GM10266 (cell line): Measurements from ENCODE around the gene CBFA2T2.

Experiments
- DNase-seq: peaks from one replicate; pipeline ENCODE4 v3.0.0; 2012; ENCODE audit errors: extremely low spot score
- TF ChIP-seq, protein P1 (sequence below): IDR thresholded peaks from 2 replicates; pipeline ENCODE4 v1.5.1; 2012; ENCODE audit warnings: mild to moderate bottlenecking, low read depth; ENCODE audit not compliant: control insufficient read depth, insufficient read depth; ENCODE audit errors: missing control alignments

The CBFA2T2 gene

DNA sequence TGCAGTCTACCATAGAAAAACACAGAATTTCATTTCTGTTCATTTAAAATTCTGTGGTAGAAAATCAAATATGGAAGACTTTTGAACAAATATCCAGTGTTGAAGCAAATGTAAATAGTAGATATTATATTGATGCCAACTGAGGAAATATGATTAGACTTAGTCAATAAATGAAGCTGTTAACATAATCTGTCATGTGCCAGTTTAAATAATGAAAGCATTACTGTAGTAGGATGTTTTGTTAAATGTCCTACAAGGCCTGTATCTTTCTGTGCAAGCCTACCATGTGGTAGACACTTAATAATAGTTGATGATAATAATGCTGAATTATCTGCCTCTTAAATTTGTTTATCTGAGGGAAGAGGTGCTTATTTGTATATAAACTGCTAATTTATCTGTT lies 55.9 kb downstream of the CBFA2T2 start:
- TF ChIP-seq, protein P1, sequence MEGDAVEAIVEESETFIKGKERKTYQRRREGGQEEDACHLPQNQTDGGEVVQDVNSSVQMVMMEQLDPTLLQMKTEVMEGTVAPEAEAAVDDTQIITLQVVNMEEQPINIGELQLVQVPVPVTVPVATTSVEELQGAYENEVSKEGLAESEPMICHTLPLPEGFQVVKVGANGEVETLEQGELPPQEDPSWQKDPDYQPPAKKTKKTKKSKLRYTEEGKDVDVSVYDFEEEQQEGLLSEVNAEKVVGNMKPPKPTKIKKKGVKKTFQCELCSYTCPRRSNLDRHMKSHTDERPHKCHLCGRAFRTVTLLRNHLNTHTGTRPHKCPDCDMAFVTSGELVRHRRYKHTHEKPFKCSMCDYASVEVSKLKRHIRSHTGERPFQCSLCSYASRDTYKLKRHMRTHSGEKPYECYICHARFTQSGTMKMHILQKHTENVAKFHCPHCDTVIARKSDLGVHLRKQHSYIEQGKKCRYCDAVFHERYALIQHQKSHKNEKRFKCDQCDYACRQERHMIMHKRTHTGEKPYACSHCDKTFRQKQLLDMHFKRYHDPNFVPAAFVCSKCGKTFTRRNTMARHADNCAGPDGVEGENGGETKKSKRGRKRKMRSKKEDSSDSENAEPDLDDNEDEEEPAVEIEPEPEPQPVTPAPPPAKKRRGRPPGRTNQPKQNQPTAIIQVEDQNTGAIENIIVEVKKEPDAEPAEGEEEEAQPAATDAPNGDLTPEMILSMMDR = no peak
- DNase-seq = no peak

DNA sequence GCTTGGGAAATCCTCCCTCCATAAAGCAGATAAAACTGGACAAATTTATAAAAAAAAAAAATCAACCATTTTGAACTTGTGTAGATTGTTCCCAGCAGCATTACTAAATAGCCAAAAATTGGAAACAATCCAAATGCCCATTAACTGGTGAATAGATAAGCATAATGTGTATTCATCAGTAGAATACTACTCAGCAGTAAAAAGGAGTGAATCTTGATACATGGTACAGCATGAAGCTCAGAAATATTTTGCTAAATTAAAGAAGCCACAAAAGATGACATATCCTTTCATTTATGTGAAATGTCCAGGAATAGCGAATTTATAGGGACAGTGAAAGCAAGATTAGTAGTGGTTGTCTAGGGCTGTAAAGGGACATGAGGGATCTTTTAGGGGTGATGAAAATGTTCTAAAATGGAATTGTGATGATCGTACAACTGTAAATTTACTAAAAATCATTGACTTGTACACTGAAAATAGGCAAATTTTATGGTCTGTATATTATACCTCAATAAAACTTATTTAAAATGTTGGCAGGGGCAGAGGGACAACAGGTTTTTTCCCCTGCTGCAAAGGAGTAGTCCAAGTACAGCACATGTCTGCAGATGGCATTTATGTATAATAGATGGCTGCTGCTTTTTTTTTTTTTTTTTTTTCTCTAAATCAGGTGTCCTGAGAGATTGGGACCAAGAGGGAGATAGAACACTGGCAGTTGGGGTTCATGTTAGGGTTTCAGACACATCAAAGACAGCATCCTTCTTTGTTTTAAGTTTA lies 59.5 kb downstream of the CBFA2T2 start:
- TF ChIP-seq, protein P1 = no peak
- DNase-seq = no peak

DNA sequence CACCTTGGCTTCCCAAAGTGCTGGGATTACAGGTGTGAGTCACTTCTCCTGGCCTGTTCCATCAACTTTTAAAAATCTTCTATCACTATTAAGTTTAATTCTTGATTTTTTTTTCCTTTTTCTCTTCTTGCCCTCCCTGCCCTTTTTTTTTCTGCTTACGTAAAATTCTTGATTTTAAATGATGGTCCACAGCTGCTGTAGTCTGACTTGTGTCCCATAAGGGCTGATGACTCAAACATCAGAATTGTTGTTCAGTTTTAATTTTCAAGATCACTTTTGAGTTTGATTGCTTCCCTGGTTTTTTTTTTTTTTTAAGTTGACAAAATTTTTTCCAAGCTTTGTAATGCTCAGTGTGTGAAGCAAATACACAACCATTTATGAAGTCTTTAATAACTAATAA lies 61.9 kb downstream of the CBFA2T2 start:
- no peak for DNase-seq

DNA sequence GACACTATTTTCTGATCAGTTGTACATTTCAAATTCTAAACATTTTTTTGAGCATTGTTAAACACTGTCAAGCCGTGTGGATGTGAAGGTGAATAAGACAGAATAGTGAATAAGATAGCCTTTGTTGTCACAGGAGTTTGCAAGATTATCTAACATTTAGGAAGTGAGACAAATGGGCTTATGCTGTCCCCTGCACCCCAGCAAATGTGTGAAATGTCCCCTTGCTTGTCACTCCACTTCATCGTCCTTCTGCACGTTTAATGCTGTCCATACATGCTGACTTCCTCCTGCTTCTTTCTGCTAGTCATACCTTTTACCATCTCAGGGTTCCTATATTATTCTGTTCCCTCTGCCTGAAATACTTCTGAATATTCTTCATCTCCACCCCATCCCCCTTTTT lies 62.6 kb downstream of the CBFA2T2 start:
- no peak for DNase-seq
- TF ChIP-seq, protein P1 = no peak

More for the DNA sequence above, 61.9 kb downstream of the CBFA2T2 start:
- TF ChIP-seq, protein P1 = no peak

DNA sequence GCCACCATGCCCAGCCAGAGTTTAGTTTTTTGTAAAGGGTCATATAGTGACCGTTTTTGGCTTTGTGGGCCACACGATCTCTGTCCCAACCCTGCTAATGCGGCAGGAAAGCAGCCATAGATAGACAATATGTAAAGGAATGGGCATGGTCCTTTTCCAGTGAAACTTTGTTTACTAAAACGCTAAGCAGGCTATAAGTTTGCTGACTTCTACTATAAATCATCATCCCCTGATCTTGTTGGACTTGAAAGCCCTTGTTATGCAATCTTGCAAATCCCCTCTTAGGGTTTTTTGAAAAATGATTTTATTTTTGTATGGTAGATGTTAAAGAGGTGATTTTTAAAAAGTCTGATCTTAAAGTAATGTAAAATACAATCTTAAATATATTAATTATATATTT lies 63.6 kb downstream of the CBFA2T2 start:
- TF ChIP-seq, protein P1 = no peak
- DNase-seq = no peak

DNA sequence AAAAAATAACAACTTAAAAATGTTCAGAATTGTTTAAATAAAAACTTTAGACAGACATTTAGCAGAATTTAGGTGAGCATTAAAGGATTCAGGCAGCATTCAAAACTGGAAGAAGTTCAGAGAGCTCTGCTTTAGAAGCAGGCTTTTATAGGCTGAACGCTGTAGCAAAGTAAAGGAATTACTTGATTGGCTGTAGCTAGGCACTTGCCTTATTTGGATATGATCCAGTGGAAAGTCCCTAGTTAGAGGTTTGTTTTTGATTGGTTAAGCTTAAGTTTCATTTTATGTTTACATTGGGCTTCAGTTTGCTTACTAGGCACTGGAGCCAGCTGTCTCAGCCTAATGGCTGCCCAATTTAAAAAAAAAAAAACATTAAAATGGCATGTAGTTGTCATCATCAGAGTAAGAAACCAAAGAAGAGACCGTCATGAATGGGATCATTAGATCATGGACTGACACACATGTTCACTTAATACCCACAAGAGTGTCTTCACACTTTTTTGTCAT lies 65.1 kb downstream of the CBFA2T2 start:
- TF ChIP-seq, protein P1 = no peak
- DNase-seq = peak; percentile 80

DNA sequence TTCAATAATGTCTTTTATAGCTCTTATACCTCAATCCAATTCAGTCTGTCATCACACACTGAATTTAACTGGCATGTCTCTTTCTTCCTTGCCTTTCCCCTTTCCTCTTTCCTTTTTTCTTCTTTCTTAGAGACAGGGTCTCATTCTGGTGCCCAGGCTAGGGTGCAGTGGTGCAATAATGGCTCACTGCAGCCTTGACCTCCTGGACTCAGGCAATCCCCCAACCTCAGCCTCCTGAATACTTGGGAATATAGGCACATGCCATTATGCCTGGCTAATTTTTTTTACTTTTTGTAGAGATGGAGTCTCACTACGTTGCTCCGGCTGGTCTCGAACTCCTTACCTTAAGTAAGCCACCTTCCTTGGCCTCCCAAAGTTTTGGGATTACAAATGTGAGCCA lies 65.9 kb downstream of the CBFA2T2 start:
- TF ChIP-seq, protein P1 = no peak
- no peak for DNase-seq
